HG03565 (cell line): Measurements from ENCODE around the gene DRC7.
A peak's percentile ranks its signal among the peaks of the same experiment; 100 is the strongest.

Experiments used
- ATAC-seq: cut with Tn5 transposase; IDR thresholded peaks from one replicate; pipeline ENCODE4 v1.9.1; 2021; ENCODE audit warnings: mild to moderate bottlenecking, moderate library complexity; ENCODE audit not compliant: unreplicated experiment

DRC7 gene

DNA sequence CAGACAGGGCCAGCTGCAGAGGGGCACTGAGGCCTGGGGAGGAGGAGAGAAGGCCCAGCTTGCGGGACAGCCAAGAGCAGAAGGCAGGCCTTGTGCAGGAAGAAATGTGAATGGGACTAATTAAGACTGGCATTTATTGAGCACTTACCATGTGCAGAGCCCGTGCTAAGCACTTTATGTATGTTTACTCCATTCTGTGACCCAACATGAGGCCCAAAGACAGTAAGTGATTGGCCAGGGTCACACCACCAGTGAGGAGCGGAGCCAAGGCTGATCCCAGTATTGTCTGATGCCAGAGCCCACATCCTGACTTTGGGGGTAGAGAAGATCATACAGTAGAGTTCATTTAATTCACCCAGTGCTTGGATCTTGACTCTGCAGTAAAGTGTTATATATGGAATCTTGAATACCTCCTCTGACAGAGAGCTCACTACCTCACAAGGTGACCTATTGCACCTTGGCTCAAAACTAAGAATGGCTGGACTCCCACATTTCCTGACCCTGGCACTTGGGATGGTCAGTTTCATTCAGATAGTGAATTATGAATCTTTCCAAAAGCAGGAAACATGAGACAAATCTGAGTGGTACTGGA is 54.6 kb downstream of the DRC7 start:
- ATAC-seq: no peak

GRCh38 chr16:57749856-57750452 is 55.3 kb downstream of the DRC7 start:
- no peak for ATAC-seq

- ATAC-seq: no peak
Measured at GRCh38 chr16:57750796-57751538, 56.4 kb downstream of the DRC7 start.

GRCh38 chr16:57751539-57752202 is 57.1 kb downstream of the DRC7 start:
- no peak for ATAC-seq

GRCh38 chr16:57752203-57752580 is 57.6 kb downstream of the DRC7 start:
- ATAC-seq: no peak

DNA sequence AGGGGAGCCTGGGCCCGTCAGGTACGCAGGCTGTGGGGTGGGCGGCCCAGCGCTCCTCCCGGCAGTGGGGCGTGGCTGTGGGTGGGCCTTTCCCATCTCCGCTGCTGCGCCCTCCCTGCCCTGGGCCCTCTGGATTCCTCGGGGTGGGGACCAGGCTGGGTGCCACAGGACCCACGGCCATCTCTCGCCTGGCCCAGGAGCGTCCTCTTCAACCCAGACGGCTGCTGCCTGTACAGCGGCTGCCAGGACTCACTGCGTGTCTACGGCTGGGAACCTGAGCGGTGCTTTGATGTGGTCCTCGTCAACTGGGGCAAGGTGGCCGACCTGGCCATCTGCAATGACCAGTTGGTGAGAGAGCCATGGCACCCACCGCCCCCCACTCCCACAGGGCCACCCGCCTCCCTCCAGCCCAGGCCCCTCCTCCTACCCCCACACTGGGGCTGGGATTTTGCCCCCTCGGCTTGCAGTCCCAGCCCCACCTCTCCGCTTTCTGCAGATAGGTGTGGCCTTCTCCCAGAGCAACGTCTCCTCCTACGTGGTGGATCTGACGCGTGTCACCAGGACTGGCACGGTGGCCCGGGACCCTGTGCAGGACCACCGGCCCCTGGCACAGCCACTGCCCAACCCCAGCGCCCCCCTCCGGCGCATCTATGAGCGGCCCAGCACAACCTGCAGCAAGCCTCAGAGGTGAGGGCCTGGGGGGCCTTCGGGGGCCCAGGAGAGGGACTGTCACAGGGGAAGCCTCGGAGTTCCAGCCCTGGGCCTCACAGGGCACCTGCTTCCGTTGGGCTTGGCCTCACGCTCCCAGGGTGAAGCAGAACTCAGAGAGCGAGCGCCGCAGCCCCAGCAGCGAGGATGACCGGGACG is 58.2 kb downstream of the DRC7 start:
- ATAC-seq: no peak

DNA sequence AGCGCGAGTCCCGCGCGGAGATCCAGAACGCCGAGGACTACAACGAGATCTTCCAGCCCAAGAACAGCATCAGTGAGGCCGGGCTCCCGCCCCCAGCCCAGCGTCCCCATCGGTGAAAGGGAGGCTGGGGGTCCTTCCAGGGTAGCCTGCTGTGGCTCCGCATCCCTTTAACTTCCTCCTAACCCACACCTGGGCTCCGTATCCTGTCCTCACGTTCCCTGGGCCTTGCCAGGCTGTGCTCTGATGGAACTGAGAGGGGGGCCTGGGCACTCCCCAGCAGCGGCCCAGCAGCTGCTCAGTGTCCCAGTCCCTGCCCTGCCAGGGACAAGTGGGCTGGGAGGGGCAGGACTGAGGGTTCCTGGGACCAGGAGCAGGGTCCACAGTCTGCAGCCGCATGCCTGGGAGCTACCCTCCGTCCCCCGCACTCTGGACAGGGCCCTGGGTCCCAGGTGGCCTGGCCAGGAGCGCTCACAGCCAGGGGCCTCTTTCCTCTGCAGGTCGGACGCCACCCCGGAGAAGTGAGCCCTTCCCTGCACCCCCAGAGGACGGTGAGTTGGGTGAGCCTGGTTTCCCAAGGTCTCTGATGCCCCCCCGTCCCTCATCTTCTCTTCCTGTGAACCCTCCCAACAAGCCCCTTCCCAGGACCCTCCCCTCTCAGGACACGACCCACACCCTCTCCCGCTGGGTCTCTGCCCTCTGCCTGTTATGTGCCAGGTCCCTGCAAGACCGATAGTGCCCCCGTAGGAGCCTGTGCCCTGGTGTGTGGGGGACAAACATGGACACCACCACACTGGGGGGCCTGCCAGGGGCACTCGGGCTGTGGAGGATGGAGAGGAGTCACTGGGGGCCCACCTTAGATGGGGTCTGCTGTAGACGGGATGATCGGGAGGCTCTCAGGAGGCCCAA is 59.1 kb downstream of the DRC7 start:
- ATAC-seq: no peak

DNA sequence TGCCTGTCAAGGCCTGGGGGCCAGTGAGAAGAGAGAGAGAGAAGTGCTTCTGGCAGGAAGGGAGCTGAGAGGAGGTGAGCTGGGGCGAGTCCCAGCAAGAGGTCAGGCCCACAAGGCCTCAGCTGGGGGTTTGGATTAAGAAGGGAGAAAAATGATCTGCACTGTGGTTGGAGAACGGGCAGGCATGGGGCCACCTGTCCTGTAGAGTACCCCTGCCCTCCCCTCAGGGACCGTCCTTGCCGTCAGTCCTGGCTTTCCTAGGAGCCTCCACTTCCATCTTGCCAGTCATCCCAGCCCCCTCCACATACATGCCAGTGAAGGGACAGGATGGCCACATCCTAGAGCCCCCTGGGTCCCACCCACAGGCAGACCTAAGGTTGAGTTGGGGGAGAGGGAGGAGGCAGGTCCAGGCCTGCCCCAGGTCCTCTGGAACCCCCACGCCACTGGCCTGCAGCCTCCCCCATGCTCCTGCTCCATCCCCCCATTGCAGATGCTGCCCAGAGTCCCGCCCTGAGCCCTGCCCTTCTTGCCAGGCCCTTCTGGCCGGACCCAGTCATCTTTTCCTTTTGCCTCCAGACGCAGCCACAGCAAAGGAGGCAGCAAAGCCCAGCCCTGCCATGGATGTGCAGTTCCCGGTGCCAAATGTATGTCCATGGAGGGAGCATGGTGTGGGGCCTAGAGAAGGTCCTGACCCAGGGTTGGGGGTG is 59.9 kb downstream of the DRC7 start:
- ATAC-seq: no peak

GRCh38 chr16:57755061-57755684 is 60.6 kb downstream of the DRC7 start:
- no peak for ATAC-seq

- no peak for ATAC-seq
Measured at GRCh38 chr16:57755726-57756423, 61.3 kb downstream of the DRC7 start.

DNA sequence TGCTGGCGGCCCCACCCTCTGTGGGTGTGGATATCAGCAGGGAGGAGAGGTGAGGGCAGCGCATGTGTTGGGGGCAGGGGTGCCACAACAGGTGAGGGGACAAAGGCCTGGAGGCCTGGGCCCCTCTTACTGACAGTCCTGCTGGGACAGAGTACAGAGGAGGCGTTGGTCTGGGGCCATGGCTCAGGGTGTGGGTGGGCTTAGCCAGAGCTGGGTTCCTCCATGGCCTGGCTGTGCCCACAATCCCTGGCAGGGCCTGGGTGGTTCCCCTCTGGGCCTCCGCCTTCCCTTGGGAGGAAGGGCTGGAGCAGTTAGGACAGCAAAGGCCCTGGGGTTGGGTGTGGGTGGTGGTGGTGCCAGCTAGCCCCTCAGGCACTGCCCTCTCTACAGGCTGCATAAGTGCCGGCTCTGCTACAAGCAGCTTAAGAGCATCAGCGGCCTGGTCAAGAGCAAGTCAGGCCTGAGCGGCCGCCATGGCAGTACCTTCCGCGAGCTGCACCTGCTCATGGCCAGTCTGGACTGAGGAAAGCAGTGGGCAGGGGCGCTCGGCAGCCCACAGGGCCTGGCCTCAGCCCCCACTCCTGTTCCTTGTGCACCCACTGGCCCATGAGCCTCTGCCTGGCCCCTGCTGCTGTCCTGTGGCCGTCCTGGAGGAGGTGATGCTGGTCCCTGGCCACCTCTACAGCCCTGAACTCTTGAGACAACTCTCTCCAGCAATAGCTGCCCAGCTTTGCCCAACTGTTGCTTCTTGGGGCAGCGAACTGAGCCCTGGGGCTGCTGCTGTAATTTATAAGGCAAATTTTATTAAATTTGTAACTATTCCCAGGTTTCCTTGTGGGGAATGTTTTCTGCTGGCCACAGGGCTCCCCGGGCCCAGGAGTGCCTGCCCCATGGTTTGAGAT is 62.1 kb downstream of the DRC7 start:
- peak; percentile 10 for ATAC-seq

GRCh38 chr16:57757326-57757786 is 62.8 kb downstream of the DRC7 start:
- peak; percentile 76 for ATAC-seq

DNA sequence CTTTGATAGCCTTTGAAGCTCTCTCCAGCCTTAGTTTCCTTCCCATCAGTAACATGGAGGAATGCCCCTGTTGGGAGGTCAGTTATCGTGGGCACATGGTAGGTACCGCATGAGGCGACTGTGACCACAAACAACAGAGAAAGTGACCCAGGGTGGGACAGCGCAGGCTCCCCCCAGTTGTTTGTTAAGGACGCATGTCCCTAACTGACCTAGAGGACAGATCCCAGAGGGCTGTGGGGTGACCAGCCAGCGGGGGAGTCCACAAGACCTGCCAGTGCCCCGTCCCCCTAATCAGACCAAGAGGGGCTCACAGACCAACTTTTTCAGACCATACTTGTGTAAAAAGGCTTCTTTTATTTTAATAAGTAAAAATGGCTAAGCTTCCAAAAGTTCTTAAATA is 63.3 kb downstream of the DRC7 start:
- ATAC-seq: no peak

- no peak for ATAC-seq
Measured at GRCh38 chr16:57758331-57759117, 63.9 kb downstream of the DRC7 start.

DNA sequence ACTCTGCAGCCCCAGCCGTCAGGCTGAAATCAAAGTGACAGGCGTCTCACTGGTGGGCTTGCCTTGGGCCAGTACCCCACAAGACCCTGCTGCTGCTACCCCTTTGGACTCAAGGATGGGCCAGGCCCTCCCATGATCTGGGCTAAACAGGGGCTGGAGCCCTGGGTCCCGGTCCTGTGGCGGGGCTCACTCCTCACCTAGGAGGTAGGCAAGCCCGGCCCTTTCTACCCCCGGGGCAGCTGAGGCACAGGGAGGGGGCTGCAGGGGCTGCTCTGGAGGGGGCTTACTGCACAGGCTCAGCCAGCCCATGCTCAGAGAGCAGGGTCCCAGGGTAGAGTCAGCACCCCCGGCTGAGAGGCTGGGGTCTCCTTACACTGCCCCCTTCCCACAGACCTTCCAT is 64.5 kb downstream of the DRC7 start:
- ATAC-seq: no peak
